HG03571 (cell line): ENCODE measurements around the gene KDELR1.

Experiments used
- ATAC-seq: cut with Tn5 transposase; IDR thresholded peaks from one replicate; pipeline ENCODE4 v1.9.1; 2021; ENCODE audit not compliant: unreplicated experiment

KDELR1 gene

GRCh38 chr19:48391100-48392005, at the start of gene KDELR1:
KDELR1 (minus strand) TSS chr19:48391551; CDS start chr19:48391358, 193 bp downstream.
- peak; percentile 67 for ATAC-seq

GRCh38 chr19:48436586-48436985, 45.2 kb upstream of the KDELR1 start:
- ATAC-seq: no peak

GRCh38 chr19:48433337-48433736, 42.0 kb upstream of the KDELR1 start:
- ATAC-seq: no peak

- no peak for ATAC-seq
These were observed 37.3 kb upstream of the KDELR1 start for GRCh38 chr19:48428670-48429069.

GRCh38 chr19:48424694-48425219, 33.4 kb upstream of the KDELR1 start:
- ATAC-seq: no peak

GRCh38 chr19:48421548-48421947, 30.2 kb upstream of the KDELR1 start:
- no peak for ATAC-seq

- peak; percentile 66 for ATAC-seq
These were observed 28.0 kb upstream of the KDELR1 start for GRCh38 chr19:48419158-48419920.

- no peak for ATAC-seq
These were observed 27.1 kb upstream of the KDELR1 start for GRCh38 chr19:48418317-48419064.

GRCh38 chr19:48417421-48417820, 26.1 kb upstream of the KDELR1 start:
- ATAC-seq: no peak

- no peak for ATAC-seq
These were observed 24.5 kb upstream of the KDELR1 start for GRCh38 chr19:48415806-48416221.

- ATAC-seq: no peak
These were observed 24.0 kb upstream of the KDELR1 start for GRCh38 chr19:48415395-48415794.

GRCh38 chr19:48413879-48414587, 22.7 kb upstream of the KDELR1 start:
- no peak for ATAC-seq

- no peak for ATAC-seq
These were observed 14.5 kb upstream of the KDELR1 start for GRCh38 chr19:48405850-48406249.

- no peak for ATAC-seq
These were observed 13.8 kb upstream of the KDELR1 start for GRCh38 chr19:48405010-48405659.

- no peak for ATAC-seq
These were observed 12.3 kb upstream of the KDELR1 start for GRCh38 chr19:48403606-48404005.

GRCh38 chr19:48401287-48401686, 9.9 kb upstream of the KDELR1 start:
- ATAC-seq: no peak

GRCh38 chr19:48400018-48400742, 8.8 kb upstream of the KDELR1 start:
- ATAC-seq: no peak

- ATAC-seq: no peak
These were observed 7.3 kb upstream of the KDELR1 start for GRCh38 chr19:48398375-48399235.

GRCh38 chr19:48398102-48398374, 6.7 kb upstream of the KDELR1 start:
- no peak for ATAC-seq
